ENCODE measurements around the gene WDFY4.

DNA sequence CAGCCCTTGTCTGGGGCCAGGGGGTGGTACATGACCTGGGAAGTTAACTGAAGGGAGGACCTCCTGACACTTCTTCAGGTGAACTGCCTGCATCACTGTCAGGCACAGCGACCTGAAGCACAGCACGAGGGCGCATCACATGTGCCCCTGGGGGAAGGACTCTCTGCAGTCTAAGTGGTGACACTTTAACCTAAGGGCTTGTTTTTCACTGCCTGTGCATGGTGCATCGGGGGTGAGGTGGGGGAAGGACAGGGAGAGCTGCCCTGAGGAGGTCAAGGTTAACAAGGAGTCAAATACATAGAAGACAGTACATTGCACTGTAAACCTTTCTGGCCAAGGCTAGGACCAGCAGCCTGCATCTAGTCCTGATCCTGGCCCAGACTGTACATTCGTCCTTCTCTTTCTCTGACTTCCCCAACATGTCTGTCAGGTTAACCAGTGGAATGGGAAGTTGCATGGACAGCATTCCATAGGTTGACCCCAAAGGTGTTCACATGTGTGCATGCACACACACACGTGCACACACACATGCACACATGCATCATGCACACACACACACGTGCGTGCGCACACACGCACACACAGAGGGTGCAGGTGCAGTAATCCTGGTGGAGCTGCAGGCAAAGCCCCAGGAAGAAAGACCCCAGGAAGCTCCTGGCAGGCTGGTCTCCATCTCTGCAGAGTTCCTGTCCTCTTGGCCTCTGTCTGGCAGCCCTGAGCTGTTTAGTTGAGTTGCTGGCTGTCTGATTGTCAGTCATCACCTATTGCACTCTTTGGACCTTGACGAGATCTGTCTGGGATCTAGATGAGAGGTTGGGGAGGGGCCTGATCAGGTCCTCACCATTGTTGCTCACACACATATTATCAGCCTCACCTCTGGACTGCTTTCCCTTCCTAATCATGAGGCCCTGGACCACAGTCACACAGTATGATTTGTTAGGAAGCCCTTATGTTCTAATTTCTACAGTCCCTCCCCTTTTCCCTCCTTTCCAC is 37.8 kb downstream of the WDFY4 start:
- TF ChIP-seq FOXM1 (IDR thresholded peaks at IDR 0.05; ENCODE audit: borderline replicate concordance) (no peak), SP1 (IDR thresholded peaks at IDR 0.05) (no peak), SUZ12 (IDR thresholded peaks at IDR 0.05) (no peak), ELF4 (IDR thresholded peaks at IDR 0.05) (no peak), NFRKB (IDR thresholded peaks at IDR 0.05) (no peak), BHLHE40 (IDR thresholded peaks at IDR 0.05; ENCODE audit: borderline replicate concordance) (no peak), LEF1 (IDR thresholded peaks at IDR 0.05; ENCODE audit: borderline replicate concordance) (no peak), ARNT (IDR thresholded peaks at IDR 0.05) (no peak)

Measured in HEK293T (cell line).